GM12865 (cell line): ENCODE measurements around the gene OR4C3.

Source experiments
- DNase-seq: peaks from one replicate; pipeline ENCODE4 v3.0.0; 2010; ENCODE audit warnings: low read depth
- H3K4me3 ChIP-seq: 2 replicates; pipeline ENCODE4 v1.5.1; 2011; ENCODE audit warnings: mild to moderate bottlenecking, low read depth, low read length, control low read depth
- TF ChIP-seq, protein P1 (sequence below): IDR thresholded peaks from 2 replicates; pipeline ENCODE4 v1.5.1; 2011; ENCODE audit warnings: low read length, control low read depth, low read depth, inconsistent platforms; ENCODE audit not compliant: insufficient read depth; ENCODE audit errors: missing control alignments

Gene OR4C3

DNA sequence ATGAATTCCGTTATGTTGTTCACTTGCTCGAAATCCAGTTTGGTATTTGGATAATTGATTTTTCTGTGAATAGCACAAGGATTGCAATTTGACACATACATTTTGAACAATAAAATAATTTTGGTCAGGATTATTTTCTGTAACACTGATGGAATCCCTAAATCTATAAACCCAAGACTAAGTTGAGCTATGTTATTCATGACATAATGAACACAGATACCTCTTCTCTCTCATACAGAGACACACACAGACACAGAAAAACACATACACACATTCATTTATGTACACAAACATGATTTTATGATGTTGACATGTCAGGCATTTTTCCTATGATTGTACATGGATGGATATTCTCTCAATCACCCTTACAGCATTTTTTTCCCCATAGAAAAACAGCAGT, 41.6 kb downstream of the OR4C3 start, which contains the start of gene OR4C5:
OR4C5 (minus strand) TSS at position 101 of the 400 bp plus-strand sequence; CDS start at position 101, 0 bp downstream.
- no peak for DNase-seq
- H3K4me3 ChIP-seq: no peak within 1 kb of the TSS
- TF ChIP-seq, protein P1, sequence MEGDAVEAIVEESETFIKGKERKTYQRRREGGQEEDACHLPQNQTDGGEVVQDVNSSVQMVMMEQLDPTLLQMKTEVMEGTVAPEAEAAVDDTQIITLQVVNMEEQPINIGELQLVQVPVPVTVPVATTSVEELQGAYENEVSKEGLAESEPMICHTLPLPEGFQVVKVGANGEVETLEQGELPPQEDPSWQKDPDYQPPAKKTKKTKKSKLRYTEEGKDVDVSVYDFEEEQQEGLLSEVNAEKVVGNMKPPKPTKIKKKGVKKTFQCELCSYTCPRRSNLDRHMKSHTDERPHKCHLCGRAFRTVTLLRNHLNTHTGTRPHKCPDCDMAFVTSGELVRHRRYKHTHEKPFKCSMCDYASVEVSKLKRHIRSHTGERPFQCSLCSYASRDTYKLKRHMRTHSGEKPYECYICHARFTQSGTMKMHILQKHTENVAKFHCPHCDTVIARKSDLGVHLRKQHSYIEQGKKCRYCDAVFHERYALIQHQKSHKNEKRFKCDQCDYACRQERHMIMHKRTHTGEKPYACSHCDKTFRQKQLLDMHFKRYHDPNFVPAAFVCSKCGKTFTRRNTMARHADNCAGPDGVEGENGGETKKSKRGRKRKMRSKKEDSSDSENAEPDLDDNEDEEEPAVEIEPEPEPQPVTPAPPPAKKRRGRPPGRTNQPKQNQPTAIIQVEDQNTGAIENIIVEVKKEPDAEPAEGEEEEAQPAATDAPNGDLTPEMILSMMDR: no peak
